ENCODE data around the gene SH2D4B.

The SH2D4B gene

GRCh38 chr10:80684259-80684658, 146.6 kb downstream of the SH2D4B start:
- DNase-seq: no peak

DNA sequence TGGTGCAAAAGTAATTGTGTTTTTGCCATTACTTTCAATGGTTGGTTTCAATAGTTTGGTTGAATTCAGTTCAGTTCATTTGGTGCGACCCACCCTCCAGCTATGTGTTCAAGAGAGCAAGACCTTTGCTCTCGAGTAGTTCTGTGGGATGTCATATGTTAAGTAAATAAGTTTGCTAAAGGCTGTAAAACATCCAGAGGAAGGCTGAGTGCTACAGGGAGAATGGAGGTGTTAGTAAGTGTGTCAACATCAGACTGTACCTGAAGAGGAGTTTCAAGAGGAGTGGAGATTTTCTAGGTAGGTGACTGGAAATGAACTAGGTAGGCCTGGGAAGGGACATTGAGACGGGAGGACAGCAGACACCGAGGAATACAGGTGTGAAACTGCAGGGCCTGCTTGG, 147.7 kb downstream of the SH2D4B start:
- no peak for DNase-seq

- DNase-seq: no peak
Measured at GRCh38 chr10:80686734-80687475, 149.2 kb downstream of the SH2D4B start.

- no peak for DNase-seq
Measured at GRCh38 chr10:80687476-80687789, 149.7 kb downstream of the SH2D4B start.

GRCh38 chr10:80690434-80690833, 152.7 kb downstream of the SH2D4B start:
- DNase-seq: no peak

GRCh38 chr10:80691441-80691840, 153.7 kb downstream of the SH2D4B start:
- no peak for DNase-seq

DNA sequence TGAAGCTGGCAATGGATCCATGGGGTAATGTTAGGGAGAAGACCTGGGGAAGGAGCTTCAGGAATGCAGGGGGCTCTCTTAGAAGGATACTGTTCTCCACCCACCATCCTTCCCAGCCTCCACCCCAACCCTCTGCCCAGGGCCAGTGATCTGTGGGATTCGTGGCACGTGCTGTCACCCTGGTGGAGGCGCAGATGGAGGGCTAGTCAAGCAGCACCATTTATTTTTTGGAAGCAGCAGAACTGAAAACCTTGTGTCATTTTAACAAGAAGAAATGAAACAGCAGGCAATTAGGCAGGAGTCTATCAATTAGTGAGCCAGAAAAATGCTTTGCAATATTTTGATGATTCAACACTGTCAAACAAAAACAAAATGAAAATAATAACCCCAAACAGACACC, 155.9 kb downstream of the SH2D4B start:
- no peak for DNase-seq

GRCh38 chr10:80694930-80695329, 157.2 kb downstream of the SH2D4B start:
- no peak for DNase-seq

All from amygdala (tissue), 56 donors.